ENCODE results near the gene MAP7D3. TPM values are rescaled to one million over a fixed set of nuclear protein-coding genes. Genes with fewer than 3 reads are reported as not detected.
"Not testable (repeated sequence)": the region's sequence is repeated elsewhere in the genome, so short reads cannot be mapped to it uniquely, and the experiment has no call there.

Gene MAP7D3
- 13.9 TPM for total RNA-seq

GRCh38 chrX:136251041-136251991, at the start of gene MAP7D3:
Gene MAP7D3, minus strand, starts transcription at chrX:136251400. Its CDS starts 42 bp downstream, at chrX:136251358.
- peak; percentile 61 for DNase-seq (ENCODE audit: low spot score)

GRCh38 chrX:136300721-136301120, 49.5 kb upstream of the MAP7D3 start, which contains the start of gene ADGRG4:
Gene ADGRG4, plus strand, starts transcription at chrX:136300963. Its CDS starts 7,815 bp downstream, at chrX:136308778.
- not testable (repeated sequence) for DNase-seq (ENCODE audit: low spot score)

GRCh38 chrX:136295380-136295779, 44.2 kb upstream of the MAP7D3 start:
- DNase-seq (ENCODE audit: low spot score), result no peak

GRCh38 chrX:136292656-136293055, 41.5 kb upstream of the MAP7D3 start:
- DNase-seq (ENCODE audit: low spot score), result no peak

- DNase-seq (ENCODE audit: low spot score), result no peak
Observed at GRCh38 chrX:136291824-136292223, 40.6 kb upstream of the MAP7D3 start.

GRCh38 chrX:136286375-136286774, 35.2 kb upstream of the MAP7D3 start:
- not testable (repeated sequence) for DNase-seq (ENCODE audit: low spot score)

GRCh38 chrX:136275553-136275952, 24.4 kb upstream of the MAP7D3 start:
- DNase-seq (ENCODE audit: low spot score), result no peak

GRCh38 chrX:136273986-136274385, 22.8 kb upstream of the MAP7D3 start:
- no peak for DNase-seq (ENCODE audit: low spot score)

GRCh38 chrX:136272325-136272724, 21.1 kb upstream of the MAP7D3 start:
- no peak for DNase-seq (ENCODE audit: low spot score)

GRCh38 chrX:136271300-136271699, 20.1 kb upstream of the MAP7D3 start:
- DNase-seq (ENCODE audit: low spot score), result no peak

GRCh38 chrX:136269921-136270320, 18.7 kb upstream of the MAP7D3 start:
- DNase-seq (ENCODE audit: low spot score), result no peak

GRCh38 chrX:136268051-136269048, 17.1 kb upstream of the MAP7D3 start:
- peak; percentile 46 for DNase-seq (ENCODE audit: low spot score)

GRCh38 chrX:136266828-136267227, 15.6 kb upstream of the MAP7D3 start:
- DNase-seq (ENCODE audit: low spot score), result no peak

GRCh38 chrX:136262812-136263315, 11.7 kb upstream of the MAP7D3 start:
- no peak for DNase-seq (ENCODE audit: low spot score)

- no peak for DNase-seq (ENCODE audit: low spot score)
Observed at GRCh38 chrX:136262243-136262642, 11.0 kb upstream of the MAP7D3 start.

GRCh38 chrX:136261321-136261720, 10.1 kb upstream of the MAP7D3 start:
- no peak for DNase-seq (ENCODE audit: low spot score)

- DNase-seq (ENCODE audit: low spot score), result no peak
Observed at GRCh38 chrX:136260776-136261175, 9.6 kb upstream of the MAP7D3 start.

- no peak for DNase-seq (ENCODE audit: low spot score)
Observed at GRCh38 chrX:136259543-136259942, 8.3 kb upstream of the MAP7D3 start.

GRCh38 chrX:136258951-136259350, 7.8 kb upstream of the MAP7D3 start:
- no peak for DNase-seq (ENCODE audit: low spot score)

- no peak for DNase-seq (ENCODE audit: low spot score)
Observed at GRCh38 chrX:136256026-136256425, 4.8 kb upstream of the MAP7D3 start.

GRCh38 chrX:136255541-136255940, 4.3 kb upstream of the MAP7D3 start:
- no peak for DNase-seq (ENCODE audit: low spot score)
